ENCODE measurements around the gene ECEL1.
A peak's percentile ranks its signal among the peaks of the same experiment; 100 is the strongest.
"Not testable (repeated sequence)": the region's sequence is repeated elsewhere in the genome, so short reads cannot be mapped to it uniquely, and the experiment has no call there.

Gene ECEL1

DNA sequence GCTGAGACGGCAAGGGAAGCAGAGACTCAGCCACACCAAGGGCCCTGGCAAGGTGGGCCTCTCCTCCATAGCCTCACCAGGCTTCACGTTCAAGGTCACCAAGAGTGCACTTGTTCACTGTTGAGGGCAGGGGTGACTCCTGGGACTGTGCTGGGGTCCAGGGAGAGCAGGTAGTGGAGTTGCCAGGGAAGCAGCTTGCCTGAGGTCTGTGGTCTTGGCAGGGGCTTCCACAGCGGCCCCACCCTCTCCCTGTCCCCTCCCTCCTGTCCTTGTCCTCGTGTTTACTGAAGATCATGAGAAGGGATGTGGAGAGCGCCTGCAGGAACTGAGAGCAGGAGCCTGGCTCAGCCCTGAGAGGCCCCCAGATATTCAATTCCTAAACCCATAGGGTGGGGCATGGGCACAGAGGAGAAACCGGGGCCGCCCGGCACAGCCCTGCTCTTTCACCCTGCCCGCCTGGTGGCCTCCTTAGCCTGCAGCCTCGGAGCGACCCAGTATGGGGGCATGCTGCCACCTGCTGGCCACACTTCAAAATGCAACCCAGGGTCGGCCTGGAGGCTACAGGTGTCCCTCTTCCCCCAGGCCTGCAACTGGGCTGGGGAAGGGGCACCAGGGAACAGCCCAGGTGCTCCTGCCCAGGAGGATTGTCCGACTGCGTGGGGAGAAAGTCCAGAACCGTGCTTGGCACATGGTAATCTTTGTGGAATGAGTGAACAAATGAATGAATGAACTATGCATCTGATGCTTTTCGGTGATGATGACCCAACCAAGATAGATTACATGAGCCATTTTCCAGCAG lies 47.2 kb downstream of the ECEL1 start:
- DNase-seq = peak; percentile 83

DNA sequence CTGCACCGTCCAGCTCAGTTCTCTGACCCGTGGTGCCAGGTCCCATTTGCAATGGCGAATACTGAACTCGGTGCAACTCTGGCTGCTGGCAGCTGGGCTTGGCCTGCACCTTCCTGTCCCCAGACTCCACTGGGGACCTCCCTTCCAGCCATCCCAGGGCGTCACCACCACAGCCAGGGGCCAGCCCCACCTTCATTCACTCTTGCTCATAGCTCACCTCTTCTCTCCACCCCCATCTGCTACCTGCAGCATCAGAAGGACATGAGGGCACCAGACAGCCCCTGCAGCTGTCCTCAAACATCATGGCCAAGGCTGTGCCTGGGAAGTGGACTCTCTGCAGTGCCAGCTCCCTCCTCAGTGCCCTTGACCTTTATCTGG lies 47.9 kb downstream of the ECEL1 start:
- no peak for DNase-seq

DNA sequence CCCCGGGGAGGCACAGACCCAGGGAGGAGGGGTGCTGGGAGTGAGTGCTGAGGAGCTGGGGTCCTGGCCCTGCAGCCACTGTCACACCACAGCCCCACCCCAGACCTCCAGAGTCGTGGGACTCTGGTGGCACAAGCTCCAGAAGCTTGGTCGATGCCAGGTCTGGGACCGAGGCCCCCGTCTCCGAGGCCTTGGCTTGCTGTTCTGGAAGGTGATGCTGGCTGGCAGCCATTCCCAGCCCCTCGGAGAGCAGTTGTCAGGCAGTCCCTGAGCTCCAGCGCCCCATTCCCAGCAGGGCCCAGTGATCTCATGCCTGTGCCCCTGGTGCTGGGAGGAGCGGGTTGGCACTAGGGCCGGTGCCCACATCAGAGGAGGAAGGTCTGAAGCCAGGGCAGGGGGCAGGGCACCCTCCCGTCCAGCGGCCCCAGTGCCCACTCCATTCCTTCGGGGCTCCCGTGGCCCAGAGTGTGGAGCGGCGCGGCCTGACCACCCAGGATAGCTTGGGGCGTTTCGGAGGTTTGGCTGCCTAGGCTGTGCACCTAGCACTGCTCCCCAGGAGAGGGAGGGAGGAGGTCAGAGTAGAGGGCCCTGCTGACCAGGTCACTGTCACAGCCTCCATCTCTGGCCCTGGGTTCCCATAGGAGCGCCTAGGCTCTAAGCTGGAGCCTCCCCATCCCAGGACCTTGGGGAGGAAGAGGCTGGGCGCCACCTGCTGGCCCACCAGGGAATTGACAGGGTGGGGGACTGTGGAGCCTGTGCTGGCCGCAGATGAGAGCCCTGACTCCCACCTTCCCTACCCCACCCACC lies 48.5 kb downstream of the ECEL1 start:
- no peak for DNase-seq

DNA sequence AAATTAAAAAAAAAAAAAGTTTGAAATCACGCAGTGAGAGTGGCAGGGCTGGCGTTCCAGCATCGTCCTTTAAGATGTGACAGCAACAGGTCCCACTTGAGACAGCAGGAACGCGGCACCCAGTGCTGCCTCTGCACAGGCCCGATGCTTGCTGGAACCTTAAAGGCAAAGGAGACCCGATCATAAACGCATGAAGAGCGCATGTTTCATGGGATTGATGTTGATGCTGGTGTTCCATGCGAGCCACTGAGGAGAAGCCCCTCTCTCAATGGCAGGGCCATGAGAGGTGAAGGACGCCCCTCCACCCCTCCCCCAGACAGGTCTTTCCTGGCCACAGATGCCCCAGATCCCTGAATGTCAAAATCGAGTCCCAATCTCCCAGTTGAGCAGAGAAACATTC lies 49.5 kb downstream of the ECEL1 start:
- no peak for DNase-seq

DNA sequence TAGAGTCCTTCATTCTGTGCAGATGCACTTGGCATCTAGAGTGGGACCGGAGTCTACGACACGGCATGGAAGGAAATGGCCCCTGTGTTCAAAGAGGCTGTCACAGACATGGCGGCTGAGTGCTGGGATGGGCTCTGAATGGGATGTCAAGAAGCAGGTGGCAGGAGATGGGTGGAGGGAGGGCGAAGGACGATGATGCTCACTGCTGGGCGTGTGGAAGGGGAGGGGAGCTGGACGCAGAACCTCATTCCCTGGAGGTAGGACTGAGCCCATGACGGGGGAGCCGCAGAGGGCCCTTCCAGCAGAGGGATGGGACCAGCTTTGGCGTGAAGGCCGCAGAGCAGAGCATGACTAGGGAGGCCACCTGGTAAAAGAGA lies 50.5 kb downstream of the ECEL1 start:
- DNase-seq = no peak

DNA sequence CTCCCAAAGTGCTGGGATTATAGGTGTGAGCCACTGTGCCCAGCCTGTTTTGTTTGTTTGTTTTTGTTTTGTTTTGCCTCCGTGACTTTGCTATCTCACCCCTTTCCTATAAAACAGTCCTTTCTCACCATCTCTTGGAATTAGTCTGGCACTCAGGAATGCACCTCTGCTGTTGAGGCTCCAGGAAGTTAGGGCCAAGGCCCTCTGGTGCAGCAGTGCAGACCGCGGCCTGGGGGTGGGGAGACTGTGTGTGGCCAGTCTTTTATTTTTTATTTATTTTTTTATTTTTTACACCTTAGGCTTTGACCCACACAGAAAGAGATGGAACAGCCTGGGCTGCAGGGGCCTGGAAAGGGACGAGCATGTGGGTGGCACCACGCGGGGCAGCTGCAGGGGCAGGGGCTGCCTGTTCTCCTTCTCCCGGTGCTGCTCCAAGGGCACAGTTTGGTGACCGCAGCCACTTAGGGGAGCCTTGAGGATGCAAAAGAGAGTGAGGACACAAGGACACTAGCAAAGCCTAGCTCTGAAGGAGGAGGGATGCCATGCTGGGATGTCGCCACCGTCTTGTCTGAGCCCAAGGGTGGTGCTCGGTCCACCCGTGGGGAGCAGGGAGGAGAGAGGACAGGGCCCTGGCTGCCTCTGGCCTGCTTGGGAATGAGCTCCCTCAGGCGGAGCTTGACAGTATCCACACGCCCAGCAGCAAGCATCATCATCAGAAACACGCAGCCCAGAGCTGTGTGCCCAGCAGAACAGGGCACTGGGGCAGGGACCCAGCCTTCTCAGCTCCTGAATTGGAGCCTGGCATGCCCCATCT lies 51.0 kb downstream of the ECEL1 start:
- DNase-seq = no peak

DNA sequence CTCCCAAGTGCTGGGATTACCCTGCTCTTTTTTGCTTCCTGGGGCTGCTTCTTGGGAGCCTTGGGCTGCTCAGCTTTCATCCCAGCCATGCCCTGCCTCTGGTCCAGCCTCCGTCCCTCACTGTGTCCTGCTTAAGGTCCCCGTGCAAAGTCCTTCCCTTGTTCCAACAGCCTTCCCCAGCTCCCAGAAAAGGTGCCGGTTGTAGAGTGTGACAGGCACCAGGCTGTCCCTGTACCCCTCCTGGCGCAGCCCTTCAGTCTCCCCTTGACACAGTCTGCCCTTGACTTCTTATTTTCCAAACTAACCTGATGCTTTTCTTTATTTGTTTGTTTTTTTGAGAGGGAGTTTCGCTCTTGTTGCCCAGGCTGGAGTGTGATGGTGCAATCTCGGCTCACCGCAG lies 51.8 kb downstream of the ECEL1 start:
- no peak for DNase-seq

DNA sequence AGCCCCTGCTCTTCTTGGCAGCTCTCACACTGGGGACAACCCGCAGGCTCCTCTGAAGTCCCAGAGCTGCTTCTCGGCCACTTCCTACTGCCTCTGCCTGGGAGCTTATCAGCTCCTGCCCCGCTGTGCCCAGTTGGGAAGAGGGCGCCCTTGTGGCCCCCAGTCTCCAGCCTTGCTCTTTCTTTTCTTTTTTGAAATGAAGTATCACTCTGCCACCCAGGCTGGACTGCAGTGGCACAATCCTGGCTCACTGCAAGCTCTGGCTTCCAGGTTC lies 52.3 kb downstream of the ECEL1 start:
- no peak for DNase-seq

DNA sequence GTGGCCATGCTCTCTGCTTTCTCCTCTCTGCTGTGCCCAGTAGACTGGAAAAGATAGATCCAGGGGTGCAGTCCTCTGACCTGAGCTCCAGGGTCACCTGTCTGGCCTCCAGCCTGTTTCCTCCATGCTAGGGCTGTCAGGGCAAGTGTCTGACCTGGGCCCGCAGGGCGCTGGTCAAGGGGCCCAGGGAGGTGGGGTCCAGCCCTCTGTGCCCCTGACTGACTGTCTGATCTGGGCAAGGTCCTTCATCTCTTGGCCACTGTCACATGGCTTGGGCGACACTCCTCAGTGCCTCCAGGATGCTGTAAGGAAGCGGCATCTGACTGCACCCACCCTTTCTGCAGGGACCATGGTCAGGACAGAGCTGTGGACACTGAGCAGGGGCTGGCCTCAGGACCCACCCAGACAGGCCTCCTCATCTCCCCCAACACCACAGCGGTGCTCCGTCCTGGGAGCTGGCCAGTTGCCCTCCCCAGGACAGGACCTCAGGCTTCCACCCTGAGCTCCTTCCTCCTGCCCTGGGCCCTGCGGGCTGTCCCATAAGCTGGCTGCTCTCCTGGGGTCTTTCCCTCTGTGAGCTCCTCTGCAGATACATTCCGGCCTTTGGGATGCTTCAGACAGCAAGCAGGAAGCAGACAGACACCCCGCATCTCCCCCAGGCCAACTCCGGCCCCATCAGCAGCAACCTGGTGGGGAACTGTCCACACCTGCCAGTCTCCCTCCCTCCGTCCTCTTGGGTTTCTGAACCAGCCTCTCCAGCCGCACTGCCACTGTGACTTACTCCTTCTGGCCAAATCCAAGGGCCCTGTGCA lies 52.9 kb downstream of the ECEL1 start:
- DNase-seq = no peak

DNA sequence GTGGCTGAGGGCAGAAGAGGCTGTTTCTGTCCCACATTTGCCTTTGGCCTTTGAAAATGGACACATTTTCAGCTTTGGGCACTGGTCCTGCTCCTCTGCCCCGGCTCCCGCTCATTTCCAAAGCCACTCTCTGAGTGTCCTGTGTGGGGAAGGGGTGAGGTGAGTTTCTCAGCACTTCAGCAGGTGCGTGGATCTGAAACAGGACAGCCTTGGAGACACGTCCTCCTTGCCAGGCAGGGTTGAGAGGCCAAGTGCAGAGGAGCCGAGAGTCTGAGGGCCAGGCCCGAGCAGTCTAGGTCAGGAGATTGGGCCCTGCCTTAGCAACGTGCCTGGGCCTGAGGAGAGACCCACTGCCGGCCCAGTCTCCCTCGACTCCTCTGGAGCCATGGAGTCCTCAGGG lies 53.5 kb downstream of the ECEL1 start:
- DNase-seq = no peak

DNA sequence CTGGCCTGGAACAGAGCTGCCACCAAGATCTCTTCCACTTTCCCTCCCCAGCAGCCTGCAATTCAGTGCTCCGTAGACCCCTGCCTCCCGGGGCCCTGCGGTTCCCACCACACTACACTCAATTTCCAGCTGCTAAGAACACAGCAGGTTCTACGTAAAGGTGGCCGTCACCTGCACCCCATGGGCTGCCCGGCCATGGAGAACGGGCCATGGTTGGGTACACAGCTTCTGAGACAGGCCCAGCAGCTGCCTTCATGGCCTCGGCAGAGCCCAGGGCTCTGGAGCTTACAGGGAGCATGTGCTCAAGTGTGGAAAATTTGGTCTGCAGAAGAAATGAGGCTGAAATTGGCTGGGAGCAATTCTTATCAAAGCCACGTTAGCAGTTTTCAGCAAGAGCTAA lies 54.0 kb downstream of the ECEL1 start:
- DNase-seq = not testable (repeated sequence)

DNA sequence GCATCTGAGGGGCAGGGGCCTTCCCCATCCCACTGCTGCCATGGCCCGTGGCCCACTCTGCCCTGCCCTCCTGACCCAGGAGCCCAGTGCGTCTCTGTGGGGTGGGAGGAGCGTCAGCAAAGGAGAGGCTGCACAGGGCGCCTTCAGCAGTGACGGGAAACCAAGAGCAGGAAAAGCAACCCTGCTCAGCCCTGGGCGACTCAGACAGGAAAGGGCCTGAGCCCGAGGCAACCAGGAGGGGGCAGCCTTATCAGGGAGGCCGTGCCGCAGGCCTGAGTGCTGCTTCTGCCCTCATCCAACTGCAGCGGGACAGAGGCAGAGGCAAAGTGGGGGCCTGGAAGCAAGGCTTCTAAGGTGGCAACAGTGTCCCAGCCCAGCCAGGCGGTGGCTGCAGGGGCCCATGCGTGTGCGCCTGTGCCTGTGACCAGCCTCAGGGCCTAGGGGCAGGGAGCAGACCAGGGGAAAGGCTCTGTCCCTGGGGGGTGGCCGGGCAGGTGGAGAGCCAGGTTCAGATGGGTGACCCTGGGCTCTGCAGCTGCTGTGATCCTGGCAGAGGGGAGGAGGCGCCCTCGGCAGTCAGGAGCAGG lies 54.9 kb downstream of the ECEL1 start:
- DNase-seq = no peak

DNA sequence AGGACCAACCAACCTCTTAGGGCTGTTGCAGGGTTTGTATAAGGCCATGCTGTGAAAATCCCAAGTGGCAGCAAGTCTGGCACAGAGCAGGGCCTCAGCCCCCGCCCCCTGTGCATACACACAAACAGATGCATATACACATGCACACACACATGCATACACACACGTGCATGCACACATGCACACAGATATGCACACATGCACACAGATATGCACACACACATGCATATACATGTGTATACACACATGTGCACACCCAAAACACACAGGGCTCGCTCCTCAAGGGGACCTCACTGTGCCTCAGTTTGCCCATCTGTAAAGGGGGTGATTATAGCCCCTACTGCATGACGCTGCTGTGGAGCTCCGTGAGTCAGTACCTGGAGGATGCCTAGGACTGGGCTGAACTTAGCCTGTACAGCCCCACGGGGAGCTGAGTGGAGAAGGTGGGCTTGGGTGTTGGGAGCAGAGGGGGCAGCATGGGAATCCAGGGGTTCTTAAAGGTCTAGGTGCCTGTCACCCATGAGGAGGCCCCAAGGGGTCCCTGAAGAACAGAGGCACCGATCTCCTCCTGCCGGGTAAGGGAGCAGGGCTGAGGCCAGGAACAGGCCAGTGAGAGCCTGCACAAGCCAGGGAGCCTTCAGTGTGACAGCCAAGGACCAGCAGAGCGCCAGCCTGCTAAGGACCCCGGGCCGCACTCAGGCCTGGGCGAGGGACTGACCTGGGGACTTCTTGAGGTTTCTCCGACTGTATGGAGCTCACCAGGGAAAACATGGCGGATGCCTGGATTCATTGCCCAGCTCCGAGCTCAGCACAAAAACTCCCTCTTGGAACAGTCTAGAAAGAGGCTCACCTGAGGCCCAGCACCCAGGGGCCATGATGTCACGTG lies 55.7 kb downstream of the ECEL1 start:
- no peak for DNase-seq
